Stomach (tissue), 9 donors: Measurements from ENCODE around the gene ST6GALNAC3. TPM values are rescaled to one million over a fixed set of nuclear protein-coding genes. Genes with fewer than 3 reads are reported as not detected.

Source experiments
- DNase-seq, 2 donors: peaks; one replicate each; pipeline versions ENCODE4 v3.0.0 to v3.0.0-alpha.2; 2013 to 2019
- H3K27ac ChIP-seq, 5 donors: fragments of 200-600 bp in 4 of 5; sonication (generic) in 4 of 5; one replicate each; pipeline ENCODE4 v1.5.1; 2013 to 2019; ENCODE audit warnings: mild to moderate bottlenecking in 1 of 5, moderate library complexity in 1 of 5
- H3K27me3 ChIP-seq, 3 donors: fragments of 200-600 bp; sonication (generic); one replicate each; pipeline ENCODE4 v1.5.1; 2017 to 2019; ENCODE audit warnings: mixed run types in 1 of 3
- H3K36me3 ChIP-seq, 4 donors: fragments of 200-600 bp; sonication (generic); 1 replicate in 3 of 4; 2 replicates in 1 of 4; pipeline ENCODE4 v1.5.1; 2016 to 2019
- H3K4me1 ChIP-seq, 4 donors: fragments of 200-600 bp; sonication (generic); one replicate each; pipeline ENCODE4 v1.5.1; 2016 to 2019
- H3K4me3 ChIP-seq, 4 donors: fragments of 200-600 bp; sonication (generic) in 3 of 4; one replicate each; pipeline ENCODE4 v1.5.1; 2016 to 2019; ENCODE audit warnings: mild to moderate bottlenecking in 1 of 4
- H3K9me3 ChIP-seq, 4 donors: fragments of 200-600 bp; sonication (generic); one replicate each; pipeline ENCODE4 v1.5.1; 2016 to 2019
- CTCF ChIP-seq, 7 experiments: fragments of 450-650 bp in 4 of 7; fragments of 200-600 bp in 3 of 7; sonication (generic) in 3 of 7; IDR thresholded peaks; one replicate each; pipeline ENCODE4 v1.5.1; 2016 to 2019; ENCODE audit warnings: antibody characterized with exemption in 7 of 7, control low read depth in 2 of 7, mild to moderate bottlenecking in 1 of 7
- EP300 ChIP-seq: sonication (generic); formaldehyde crosslinking; IDR thresholded peaks from one replicate; pipeline ENCODE4 v1.6.1; 2017; ENCODE audit warnings: antibody characterized with exemption
- POLR2A ChIP-seq, 4 donors: fragments of 450-650 bp; IDR thresholded peaks; one replicate each; pipeline ENCODE4 v1.6.1; 2016; ENCODE audit warnings: antibody characterized with exemption in 4 of 4, control low read depth in 2 of 4, mild to moderate bottlenecking in 1 of 4, moderate library complexity in 1 of 4
- POLR2AphosphoS5 ChIP-seq, 3 donors: sonication (generic); formaldehyde crosslinking; IDR thresholded peaks; one replicate each; pipeline ENCODE4 v1.6.1; 2016; ENCODE audit warnings: antibody characterized with exemption in 3 of 3
- WGBS, 5 donors: extraction: QIAGEN DNeasy Blood & Tissue Kit in 3 of 5; methylation state at CpG; one replicate each; pipeline versions ENCODE4 v1.1.5 to v1.1.7; 2013 to 2018; 5-methylcytosine and 5-hydroxymethylcytosine counted together
- intact Hi-C: fragments of 100-400 bp; cut with DNase I; formaldehyde crosslinking; loops from one replicate; pipeline ENCODE4 v1.15.1; 2023; ENCODE audit warnings: low total_unique reads
- polyA plus RNA-seq, 3 donors: library from polyadenylated mRNA; stranded (reverse); fragments of 200-250 nt; gene quantifications; one replicate each; pipeline ENCODE4 v1.2.3, GENCODE V29; 2013
- total RNA-seq, 5 donors: library from RNA; depleted of rRNA; stranded (reverse); fragments of >200 nt; gene quantifications; one replicate each; pipeline versions ENCODE4 v1.1.0 to v1.2.3, GENCODE V29; 2014 to 2016
- donor health status: healthy with polysubstance abuse.
- donor health status: Bipolar disorder and iron deficiency.
- donor health status: healthy.

Gene ST6GALNAC3
- total and polyA plus RNA-seq, 8 donors = under 0.01 to 21.7 (median 1.2) TPM; not detected in 1

- intact Hi-C loops = no loop called here
- H3K9me3 ChIP-seq = no peaks in the 10 kb centered on the region
- no peaks in the 10 kb centered on the region for H3K36me3 ChIP-seq
- DNase-seq = no peak
- no peaks in the 10 kb centered on the region for H3K27me3 ChIP-seq
- no peak overlapping the region for H3K4me3 ChIP-seq
- H3K27ac ChIP-seq = no peak overlapping the region
- 48 to 75% (median 54%) methylated on average over 10 of the region's 10 CpGs for WGBS, 5 donors
- TF ChIP-seq POLR2AphosphoS5 (IDR thresholded peaks at IDR 0.05) (no peak), CTCF (IDR thresholded peaks at IDR 0.05) (no peak), EP300 (no peak), POLR2A (IDR thresholded peaks at IDR 0.05) (no peak)
- H3K4me1 ChIP-seq = peaks cover 0 to 28% (median 7%) of the 10 kb centered on the region in 4 donors
These were observed 8.6 kb downstream of the ST6GALNAC3 start for GRCh38 chr1:76083189-76083588.

GRCh38 chr1:76084029-76084627 lies 9.6 kb downstream of the ST6GALNAC3 start:
- WGBS, 5 donors = 67 to 89% (median 80%) methylated on average over 4 of the region's 4 CpGs
- no peak for TF ChIP-seq EP300
- no peak for TF ChIP-seq POLR2AphosphoS5 (IDR thresholded peaks at IDR 0.05)
- TF ChIP-seq POLR2A (IDR thresholded peaks at IDR 0.05) = no peak
- TF ChIP-seq CTCF (IDR thresholded peaks at IDR 0.05) = no peak
- Histone ChIP-seq H3K27ac (no peak overlapping the region), H3K9me3 (no peaks in the 10 kb centered on the region), H3K4me3 (no peak overlapping the region), H3K36me3 (no peaks in the 10 kb centered on the region), H3K27me3 (no peaks in the 10 kb centered on the region), H3K4me1 (peaks cover 0 to 28% (median 7%) of the 10 kb centered on the region in 4 donors)
- DNase-seq = no peak
- intact Hi-C loops = no loop called here

GRCh38 chr1:76084685-76085084 lies 10.1 kb downstream of the ST6GALNAC3 start:
- intact Hi-C loops = no loop called here
- Histone ChIP-seq H3K9me3 (no peaks in the 10 kb centered on the region), H3K27ac (no peak overlapping the region), H3K36me3 (no peaks in the 10 kb centered on the region), H3K27me3 (no peaks in the 10 kb centered on the region), H3K4me1 (peaks cover 0 to 28% (median 7%) of the 10 kb centered on the region in 4 donors), H3K4me3 (no peak overlapping the region)
- 48 to 91% (median 81%) methylated on average over 2 to 3 of the region's 3 CpGs for WGBS, 5 donors
- TF ChIP-seq EP300 (no peak), POLR2AphosphoS5 (IDR thresholded peaks at IDR 0.05) (no peak), POLR2A (IDR thresholded peaks at IDR 0.05) (no peak), CTCF (IDR thresholded peaks at IDR 0.05) (no peak)
- DNase-seq = no peak

GRCh38 chr1:76086109-76086508 lies 11.6 kb downstream of the ST6GALNAC3 start:
- peaks cover 0 to 22% (median 7%) of the 10 kb centered on the region in 4 donors for H3K4me1 ChIP-seq
- 62 to 84% (median 74%) methylated on average over 3 of the region's 3 CpGs for WGBS, 5 donors
- H3K27ac ChIP-seq = no peak overlapping the region
- no peak for DNase-seq
- no peaks in the 10 kb centered on the region for H3K9me3 ChIP-seq
- no peaks in the 10 kb centered on the region for H3K36me3 ChIP-seq
- TF ChIP-seq POLR2AphosphoS5 (IDR thresholded peaks at IDR 0.05) (no peak), CTCF (IDR thresholded peaks at IDR 0.05) (no peak), POLR2A (IDR thresholded peaks at IDR 0.05) (no peak), EP300 (no peak)
- no peaks in the 10 kb centered on the region for H3K27me3 ChIP-seq
- intact Hi-C loops = no loop called here
- no peak overlapping the region for H3K4me3 ChIP-seq
